ENCODE data around the gene RAB28.

The RAB28 gene

GRCh38 chr4:13368217-13368616 lies 115.9 kb downstream of the RAB28 start:
- no peak for DNase-seq

- no peak for DNase-seq
These were observed 116.4 kb downstream of the RAB28 start for GRCh38 chr4:13367691-13368090.

GRCh38 chr4:13367244-13367643 lies 116.9 kb downstream of the RAB28 start:
- DNase-seq: no peak

GRCh38 chr4:13365195-13365594 lies 118.9 kb downstream of the RAB28 start:
- no peak for DNase-seq

GRCh38 chr4:13364653-13365052 lies 119.5 kb downstream of the RAB28 start:
- no peak for DNase-seq

- DNase-seq: no peak
These were observed 120.0 kb downstream of the RAB28 start for GRCh38 chr4:13364172-13364571.

GRCh38 chr4:13359809-13360208 lies 124.3 kb downstream of the RAB28 start:
- DNase-seq: no peak

- DNase-seq: no peak
These were observed 128.8 kb downstream of the RAB28 start for GRCh38 chr4:13355111-13355880.

- DNase-seq: no peak
These were observed 135.0 kb downstream of the RAB28 start for GRCh38 chr4:13349096-13349495.

- no peak for DNase-seq
These were observed 135.9 kb downstream of the RAB28 start for GRCh38 chr4:13348216-13348615.

GRCh38 chr4:13347517-13348125 lies 136.5 kb downstream of the RAB28 start:
- no peak for DNase-seq

- no peak for DNase-seq
These were observed 139.9 kb downstream of the RAB28 start for GRCh38 chr4:13344216-13344615.

GRCh38 chr4:13340672-13341071 lies 143.5 kb downstream of the RAB28 start:
- no peak for DNase-seq

GRCh38 chr4:13331827-13332226 lies 152.3 kb downstream of the RAB28 start:
- no peak for DNase-seq

- DNase-seq: no peak
These were observed 154.2 kb downstream of the RAB28 start for GRCh38 chr4:13329963-13330362.

- no peak for DNase-seq
These were observed 154.7 kb downstream of the RAB28 start for GRCh38 chr4:13329340-13329850.

- no peak for DNase-seq
These were observed 155.5 kb downstream of the RAB28 start for GRCh38 chr4:13328591-13328990.

GRCh38 chr4:13327991-13328390 lies 156.1 kb downstream of the RAB28 start:
- no peak for DNase-seq

- DNase-seq: no peak
These were observed 158.4 kb downstream of the RAB28 start for GRCh38 chr4:13325744-13326143.

- DNase-seq: no peak
These were observed 160.2 kb downstream of the RAB28 start for GRCh38 chr4:13323921-13324320.

GRCh38 chr4:13322681-13323101 lies 161.4 kb downstream of the RAB28 start:
- no peak for DNase-seq
